ENCODE results near the gene MEGF11. TPM values are rescaled to one million over a fixed set of nuclear protein-coding genes. Genes with fewer than 3 reads are reported as not detected.

Gene MEGF11
- total RNA-seq, 1 donor from 2014 or later, result not detected

- Mint-ChIP-seq H3K4me1 (ENCODE audit: low read depth) (no peaks in the 10 kb centered on the region), H3K9me3 (ENCODE audit: low read depth) (peaks cover 4% of the 10 kb centered on the region), H3K27ac (ENCODE audit: unreplicated experiment) (no peak overlapping the region), H3K4me3 (ENCODE audit: unreplicated experiment) (no peak overlapping the region), H3K27me3 (ENCODE audit: low read depth) (peaks cover 54% of the 10 kb centered on the region), H3K36me3 (ENCODE audit: low read depth) (no peaks in the 10 kb centered on the region)
- no peak for TF ChIP-seq CTCF (IDR thresholded peaks at IDR 0.05)
- no peak for DNase-seq (ENCODE audit: low spot score)
Observed at GRCh38 chr15:66045542-66045941, 208.0 kb downstream of the MEGF11 start.

DNA sequence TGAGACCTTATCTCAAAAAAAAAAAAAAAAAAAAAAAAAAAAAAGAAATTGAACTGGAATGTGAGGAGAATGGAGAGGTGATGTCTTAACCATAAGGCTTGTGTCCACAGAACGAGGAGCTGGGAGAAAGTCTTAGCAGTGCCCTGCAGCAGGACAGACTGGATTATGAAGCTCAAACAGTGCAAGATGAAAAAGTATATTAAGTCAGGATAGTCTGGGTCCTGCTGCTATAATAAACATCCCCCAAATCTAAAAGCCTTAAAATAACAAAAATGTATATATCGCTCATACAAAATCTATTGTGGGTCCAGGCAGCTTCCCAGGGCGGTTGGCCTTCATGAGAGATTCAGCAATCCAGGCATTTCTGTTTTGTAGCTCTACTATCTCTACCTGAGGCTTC, 208.7 kb downstream of the MEGF11 start:
- peaks cover 4% of the 10 kb centered on the region for H3K9me3 Mint-ChIP-seq (ENCODE audit: low read depth)
- TF ChIP-seq CTCF (IDR thresholded peaks at IDR 0.05), result no peak
- H3K4me1 Mint-ChIP-seq (ENCODE audit: low read depth), result no peaks in the 10 kb centered on the region
- H3K4me3 Mint-ChIP-seq (ENCODE audit: unreplicated experiment), result no peak overlapping the region
- no peaks in the 10 kb centered on the region for H3K36me3 Mint-ChIP-seq (ENCODE audit: low read depth)
- peaks cover 55% of the 10 kb centered on the region for H3K27me3 Mint-ChIP-seq (ENCODE audit: low read depth)
- no peak overlapping the region for H3K27ac Mint-ChIP-seq (ENCODE audit: unreplicated experiment)
- DNase-seq (ENCODE audit: low spot score), result no peak

GRCh38 chr15:66043264-66043663, 210.3 kb downstream of the MEGF11 start:
- H3K36me3 Mint-ChIP-seq (ENCODE audit: low read depth), result no peaks in the 10 kb centered on the region
- H3K27me3 Mint-ChIP-seq (ENCODE audit: low read depth), result peaks cover 63% of the 10 kb centered on the region
- H3K9me3 Mint-ChIP-seq (ENCODE audit: low read depth), result peaks cover 4% of the 10 kb centered on the region
- no peak overlapping the region for H3K27ac Mint-ChIP-seq (ENCODE audit: unreplicated experiment)
- no peak for DNase-seq (ENCODE audit: low spot score)
- no peak overlapping the region for H3K4me3 Mint-ChIP-seq (ENCODE audit: unreplicated experiment)
- no peak for TF ChIP-seq CTCF (IDR thresholded peaks at IDR 0.05)
- peaks cover 6% of the 10 kb centered on the region for H3K4me1 Mint-ChIP-seq (ENCODE audit: low read depth)

DNA sequence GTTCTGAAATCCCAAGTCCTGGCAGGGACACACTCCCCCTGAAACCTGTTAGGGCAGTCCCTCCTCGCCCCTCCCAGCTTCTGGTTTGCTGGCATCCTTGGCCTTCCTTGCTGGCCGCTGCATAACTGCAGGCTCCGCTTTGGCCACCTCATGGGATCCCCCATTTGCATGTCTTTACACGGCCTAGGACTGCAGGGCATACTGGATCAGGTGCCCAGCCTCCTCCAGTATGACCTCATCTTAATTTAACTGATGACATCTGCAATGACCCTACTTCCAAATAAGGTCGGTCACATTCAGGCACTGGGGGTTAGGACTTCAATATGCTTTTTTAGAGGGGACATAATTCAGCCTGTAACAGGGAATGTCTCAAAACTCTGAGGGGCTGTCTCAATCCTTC, 210.9 kb downstream of the MEGF11 start:
- peaks cover 4% of the 10 kb centered on the region for H3K9me3 Mint-ChIP-seq (ENCODE audit: low read depth)
- H3K36me3 Mint-ChIP-seq (ENCODE audit: low read depth), result no peaks in the 10 kb centered on the region
- no peak for TF ChIP-seq CTCF (IDR thresholded peaks at IDR 0.05)
- peaks cover 6% of the 10 kb centered on the region for H3K4me1 Mint-ChIP-seq (ENCODE audit: low read depth)
- no peak overlapping the region for H3K27ac Mint-ChIP-seq (ENCODE audit: unreplicated experiment)
- H3K27me3 Mint-ChIP-seq (ENCODE audit: low read depth), result peaks cover 67% of the 10 kb centered on the region
- no peak for DNase-seq (ENCODE audit: low spot score)
- no peak overlapping the region for H3K4me3 Mint-ChIP-seq (ENCODE audit: unreplicated experiment)

DNA sequence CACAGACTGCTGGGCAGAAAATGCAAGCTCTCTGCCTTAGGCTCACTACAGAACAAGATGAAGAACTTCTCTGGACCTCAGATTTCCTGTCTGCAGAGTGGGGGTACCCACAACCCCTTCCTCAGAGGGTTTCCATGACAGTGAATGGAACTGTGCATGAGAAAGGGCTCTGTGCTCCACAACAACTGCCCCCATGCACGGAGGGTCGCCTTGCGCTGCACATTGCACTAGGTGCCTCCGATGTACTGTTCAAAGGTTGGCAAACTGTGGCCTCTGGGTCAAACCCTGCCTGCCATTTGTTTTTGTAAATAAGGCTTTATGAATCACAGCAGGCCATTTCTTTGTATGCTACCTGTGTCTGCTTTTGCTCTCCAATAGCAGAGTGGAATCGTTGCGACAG, 212.3 kb downstream of the MEGF11 start:
- no peaks in the 10 kb centered on the region for H3K36me3 Mint-ChIP-seq (ENCODE audit: low read depth)
- H3K27me3 Mint-ChIP-seq (ENCODE audit: low read depth), result peaks cover 71% of the 10 kb centered on the region
- H3K9me3 Mint-ChIP-seq (ENCODE audit: low read depth), result peaks cover 4% of the 10 kb centered on the region
- H3K4me3 Mint-ChIP-seq (ENCODE audit: unreplicated experiment), result no peak overlapping the region
- peaks cover 6% of the 10 kb centered on the region for H3K4me1 Mint-ChIP-seq (ENCODE audit: low read depth)
- no peak for DNase-seq (ENCODE audit: low spot score)
- no peak for TF ChIP-seq CTCF (IDR thresholded peaks at IDR 0.05)
- H3K27ac Mint-ChIP-seq (ENCODE audit: unreplicated experiment), result no peak overlapping the region
